Mesothelial cell of epicardium (in vitro differentiated cells): Measurements from ENCODE around the gene UBE2Q1. TPM values are rescaled to one million over a fixed set of nuclear protein-coding genes. Genes with fewer than 3 reads are reported as not detected.
"Not testable (repeated sequence)": the region's sequence is repeated elsewhere in the genome, so short reads cannot be mapped to it uniquely, and the experiment has no call there.

ENCODE experiments used
- DNase-seq, 2 experiments: peaks; one replicate each; pipeline ENCODE4 v3.0.0; 2021; ENCODE audit warnings: low spot score in 2 of 2; ENCODE audit not compliant: unreplicated experiment in 2 of 2
- H3K27ac Mint-ChIP-seq: 2 replicates; pipeline ENCODE4 v1.8.0; 2021; ENCODE audit warnings: mixed read lengths
- H3K27me3 Mint-ChIP-seq: 2 replicates; pipeline ENCODE4 v1.8.0; 2021; ENCODE audit warnings: low read depth, mixed read lengths
- H3K36me3 Mint-ChIP-seq: 2 replicates; pipeline ENCODE4 v1.8.0; 2021; ENCODE audit warnings: mixed read lengths
- H3K4me1 Mint-ChIP-seq: 2 replicates; pipeline ENCODE4 v1.8.0; 2021; ENCODE audit warnings: mixed read lengths
- H3K4me3 Mint-ChIP-seq: 2 replicates; pipeline ENCODE4 v1.8.0; 2021; ENCODE audit warnings: mild to moderate bottlenecking, moderate library complexity, mixed read lengths
- H3K9me3 Mint-ChIP-seq: 2 replicates; pipeline ENCODE4 v1.8.0; 2021; ENCODE audit warnings: mixed read lengths
- total RNA-seq: library from RNA; stranded (reverse); gene quantifications from 3 replicates; pipeline ENCODE4 v1.2.1, GENCODE V29; 2021
- TF ChIP-seq, protein P1 (sequence below): fragments of 200-600 bp; sonication (generic); IDR thresholded peaks from one replicate; pipeline ENCODE4 v1.5.0; 2021; ENCODE audit warnings: antibody characterized with exemption; ENCODE audit not compliant: unreplicated experiment

The UBE2Q1 gene
- total RNA-seq, 1 donor from 2014 or later, result 60.1 TPM

DNA sequence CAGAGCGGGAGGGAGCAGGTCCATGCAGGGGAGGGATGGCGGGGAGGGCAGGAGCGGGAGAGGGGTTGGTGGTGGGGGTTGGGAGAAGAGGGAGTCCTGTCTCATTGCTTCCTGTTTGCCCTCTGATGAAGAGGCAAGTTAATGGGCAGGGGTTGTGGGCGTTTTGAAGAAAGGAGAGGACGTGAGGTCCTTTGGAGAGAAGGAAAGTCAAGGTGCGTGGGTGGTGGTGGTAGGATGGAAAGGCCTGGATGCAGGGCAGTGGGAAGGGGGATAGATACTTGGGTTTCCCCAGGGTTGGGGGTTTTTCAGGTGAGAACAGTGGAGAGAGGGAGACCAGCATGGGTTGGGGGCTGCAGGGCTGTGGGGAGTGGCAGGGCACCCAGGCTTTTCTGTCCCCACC is 17.2 kb downstream of the UBE2Q1 start:
- no peak overlapping the region for H3K27ac Mint-ChIP-seq
- no peaks in the 10 kb centered on the region for H3K9me3 Mint-ChIP-seq
- no peak for DNase-seq
- no peaks in the 10 kb centered on the region for H3K4me1 Mint-ChIP-seq
- no peaks in the 10 kb centered on the region for H3K36me3 Mint-ChIP-seq
- TF ChIP-seq, protein P1, sequence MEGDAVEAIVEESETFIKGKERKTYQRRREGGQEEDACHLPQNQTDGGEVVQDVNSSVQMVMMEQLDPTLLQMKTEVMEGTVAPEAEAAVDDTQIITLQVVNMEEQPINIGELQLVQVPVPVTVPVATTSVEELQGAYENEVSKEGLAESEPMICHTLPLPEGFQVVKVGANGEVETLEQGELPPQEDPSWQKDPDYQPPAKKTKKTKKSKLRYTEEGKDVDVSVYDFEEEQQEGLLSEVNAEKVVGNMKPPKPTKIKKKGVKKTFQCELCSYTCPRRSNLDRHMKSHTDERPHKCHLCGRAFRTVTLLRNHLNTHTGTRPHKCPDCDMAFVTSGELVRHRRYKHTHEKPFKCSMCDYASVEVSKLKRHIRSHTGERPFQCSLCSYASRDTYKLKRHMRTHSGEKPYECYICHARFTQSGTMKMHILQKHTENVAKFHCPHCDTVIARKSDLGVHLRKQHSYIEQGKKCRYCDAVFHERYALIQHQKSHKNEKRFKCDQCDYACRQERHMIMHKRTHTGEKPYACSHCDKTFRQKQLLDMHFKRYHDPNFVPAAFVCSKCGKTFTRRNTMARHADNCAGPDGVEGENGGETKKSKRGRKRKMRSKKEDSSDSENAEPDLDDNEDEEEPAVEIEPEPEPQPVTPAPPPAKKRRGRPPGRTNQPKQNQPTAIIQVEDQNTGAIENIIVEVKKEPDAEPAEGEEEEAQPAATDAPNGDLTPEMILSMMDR, result no peak
- no peak overlapping the region for H3K4me3 Mint-ChIP-seq
- H3K27me3 Mint-ChIP-seq, result peaks cover 62% of the 10 kb centered on the region

GRCh38 chr1:154539486-154540483 is 18.7 kb downstream of the UBE2Q1 start:
- H3K27me3 Mint-ChIP-seq, result peaks cover 70% of the 10 kb centered on the region
- H3K36me3 Mint-ChIP-seq, result no peaks in the 10 kb centered on the region
- TF ChIP-seq, protein P1, result no peak
- peaks cover 5% of the 10 kb centered on the region for H3K9me3 Mint-ChIP-seq
- H3K4me1 Mint-ChIP-seq, result no peaks in the 10 kb centered on the region
- DNase-seq, result no peak
- no peak overlapping the region for H3K27ac Mint-ChIP-seq
- no peak overlapping the region for H3K4me3 Mint-ChIP-seq

- Mint-ChIP-seq H3K27me3 (peaks cover 57% of the 10 kb centered on the region), H3K9me3 (peaks cover 5% of the 10 kb centered on the region), H3K4me1 (no peaks in the 10 kb centered on the region), H3K27ac (no peak overlapping the region), H3K36me3 (no peaks in the 10 kb centered on the region), H3K4me3 (no peak overlapping the region)
- DNase-seq, result no peak
- TF ChIP-seq, protein P1, result no peak
Observed at GRCh38 chr1:154536570-154536969, 21.9 kb downstream of the UBE2Q1 start.

DNA sequence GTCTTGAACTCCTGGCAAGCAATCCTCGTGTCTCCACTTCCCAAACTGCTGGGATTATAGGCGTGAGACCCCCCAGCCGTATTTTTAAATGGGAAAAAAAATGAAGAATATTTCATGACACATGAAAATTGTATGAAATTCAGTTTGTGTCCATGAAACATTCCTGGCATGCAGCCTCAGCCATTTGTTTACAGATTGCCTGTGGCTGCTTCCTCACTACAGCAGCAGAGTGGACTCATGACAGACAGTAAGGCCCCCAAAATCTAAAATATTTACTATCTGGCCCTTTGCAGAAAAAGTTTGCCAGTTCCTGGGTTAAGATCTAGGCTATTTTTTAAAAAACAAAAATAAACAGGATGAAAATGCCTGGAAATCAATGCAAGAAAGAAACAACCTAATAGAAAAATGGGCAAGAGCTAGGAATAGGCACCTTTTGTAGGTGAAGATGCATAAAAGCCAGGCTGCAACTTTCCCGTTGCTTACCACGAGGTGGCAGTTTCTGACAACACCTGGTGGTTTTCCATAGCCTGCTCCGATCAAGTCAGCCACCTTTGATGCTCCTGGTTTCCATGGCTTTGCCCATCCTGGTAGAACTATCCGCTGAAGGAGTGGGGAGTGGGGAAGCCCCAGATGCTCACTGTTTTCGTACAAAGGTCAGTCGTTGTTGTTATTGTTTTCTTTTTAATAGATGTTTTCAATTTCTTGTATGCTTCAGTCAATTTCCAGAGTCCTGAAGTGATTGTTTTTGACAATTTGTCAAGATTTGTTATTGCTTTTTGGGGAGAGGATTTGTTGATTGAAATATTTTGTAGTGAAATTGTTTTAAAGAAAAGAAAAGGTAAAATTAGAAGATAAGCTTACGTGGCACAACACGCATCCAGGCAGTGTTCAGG is 24.3 kb downstream of the UBE2Q1 start:
- H3K27ac Mint-ChIP-seq, result no peak overlapping the region
- TF ChIP-seq, protein P1, result no peak
- no peaks in the 10 kb centered on the region for H3K4me1 Mint-ChIP-seq
- H3K36me3 Mint-ChIP-seq, result no peaks in the 10 kb centered on the region
- H3K4me3 Mint-ChIP-seq, result no peak overlapping the region
- peaks cover 5% of the 10 kb centered on the region for H3K9me3 Mint-ChIP-seq
- H3K27me3 Mint-ChIP-seq, result peaks cover 40% of the 10 kb centered on the region
- no peak for DNase-seq

DNA sequence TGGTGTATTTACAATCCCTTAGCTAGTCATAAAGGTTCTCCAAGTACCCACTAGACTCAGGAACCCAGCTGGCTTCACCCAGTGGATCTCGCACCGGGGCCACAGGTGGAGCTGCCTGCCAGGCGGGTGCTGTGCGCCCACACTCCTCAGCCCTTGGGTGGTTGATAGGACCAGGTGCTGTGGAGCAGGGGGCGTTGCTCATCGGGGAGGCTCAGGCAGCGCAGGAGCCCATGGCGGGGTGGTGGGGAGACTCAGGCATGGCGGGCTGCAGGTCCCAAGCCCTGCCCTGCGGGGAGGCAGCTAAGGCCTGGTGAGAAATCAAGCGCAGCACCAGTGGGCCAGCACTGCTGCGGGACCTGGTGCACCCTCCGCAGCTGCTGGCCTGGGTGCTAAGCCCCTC is 26.5 kb downstream of the UBE2Q1 start:
- H3K27ac Mint-ChIP-seq, H3K4me1 Mint-ChIP-seq, H3K9me3 Mint-ChIP-seq, H3K36me3 Mint-ChIP-seq, H3K4me3 Mint-ChIP-seq, DNase-seq: not testable (repeated sequence)
- H3K27me3 Mint-ChIP-seq, result peaks cover 25% of the 10 kb centered on the region
